ENCODE data around the gene DNAH3.
A peak's percentile ranks its signal among the peaks of the same experiment; 100 is the strongest.
"Not testable (repeated sequence)": the region's sequence is repeated elsewhere in the genome, so short reads cannot be mapped to it uniquely, and the experiment has no call there.

Gene DNAH3

DNA sequence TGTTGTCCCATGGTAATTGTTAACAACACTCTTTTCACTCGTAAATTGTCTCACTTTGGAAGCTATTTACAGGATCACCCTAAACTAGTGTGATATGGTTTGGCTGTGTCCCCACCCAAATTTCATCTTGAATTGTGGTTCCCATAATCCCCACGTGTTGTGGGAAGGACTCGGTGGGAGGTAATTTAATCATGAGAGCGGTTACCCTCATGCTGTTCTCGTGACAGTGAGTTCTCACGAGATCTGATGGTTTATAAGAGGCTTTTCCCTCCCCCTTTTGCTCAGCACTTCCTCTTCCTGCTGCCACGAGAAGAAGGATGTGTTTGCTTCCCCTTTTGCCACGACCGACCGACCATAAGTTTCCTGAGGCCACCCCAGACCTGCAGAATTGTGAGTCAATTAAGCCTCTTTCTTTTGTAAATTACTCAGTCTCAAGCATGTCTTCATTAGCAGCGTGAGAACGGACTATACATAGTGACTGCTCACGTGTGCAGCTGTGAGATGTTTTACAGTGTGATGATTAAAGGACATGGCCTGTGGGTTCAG lies 34.4 kb downstream of the DNAH3 start:
- DNase-seq: no peak

DNA sequence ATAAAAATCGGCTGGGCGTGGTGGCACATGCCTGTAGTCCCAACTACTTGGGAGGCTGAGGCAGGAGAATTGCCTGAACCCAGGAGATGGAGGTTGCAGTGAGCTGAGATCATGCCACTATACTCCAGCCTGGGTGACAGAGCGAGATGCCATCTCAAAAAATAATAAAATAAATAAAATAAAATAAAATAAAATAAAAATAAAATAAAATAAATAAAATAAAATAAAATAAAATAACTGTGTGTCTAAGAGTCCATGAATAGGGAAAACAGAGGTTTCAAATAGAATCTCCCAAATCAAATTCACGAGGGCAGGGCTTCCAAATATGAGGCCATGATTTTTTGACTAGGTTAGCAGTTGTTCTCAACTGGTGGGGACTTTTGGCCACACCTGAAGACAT lies 35.1 kb downstream of the DNAH3 start:
- not testable (repeated sequence) for DNase-seq

DNA sequence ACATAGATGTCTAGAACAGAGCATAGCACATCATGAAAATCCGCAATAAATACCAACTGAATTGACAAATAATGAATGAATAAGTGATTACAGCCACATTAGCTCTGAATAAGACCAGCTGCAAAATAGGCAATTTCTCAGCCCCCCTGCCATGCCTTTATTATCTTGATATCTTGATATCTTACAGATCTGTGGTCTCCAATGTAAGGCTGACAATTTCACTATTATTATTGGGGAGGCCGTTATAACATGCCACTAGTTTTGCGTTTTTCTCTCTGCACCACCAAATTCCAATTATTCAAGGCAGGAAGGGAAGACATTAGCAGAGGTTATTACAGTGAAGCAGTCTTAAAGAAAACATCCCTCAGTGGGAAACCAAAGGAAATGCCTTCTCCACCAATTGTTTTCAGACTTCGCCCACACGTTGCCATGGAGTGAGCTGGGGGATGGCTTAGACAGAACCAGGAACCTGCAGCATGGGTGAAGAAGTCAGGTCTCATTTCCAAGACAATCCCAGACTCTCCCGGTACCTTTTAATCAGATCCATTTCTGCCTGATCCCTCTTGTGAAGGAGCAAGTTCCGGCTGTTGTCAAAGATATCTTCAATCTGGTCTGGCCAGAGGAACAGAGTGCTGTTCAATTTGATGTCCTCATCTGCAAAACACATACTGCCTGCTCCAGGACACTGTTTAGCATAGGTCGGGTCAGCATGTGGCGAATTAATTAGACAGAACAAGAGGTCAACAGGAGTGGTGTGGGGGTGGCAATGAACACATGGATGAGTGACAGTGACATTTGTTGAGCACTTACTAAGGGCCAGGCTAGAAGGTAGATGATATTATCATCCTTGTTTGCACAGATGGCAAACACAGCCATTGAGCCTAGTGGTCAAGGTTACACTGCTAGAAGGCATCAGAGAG lies 46.4 kb downstream of the DNAH3 start:
- DNase-seq: no peak

DNA sequence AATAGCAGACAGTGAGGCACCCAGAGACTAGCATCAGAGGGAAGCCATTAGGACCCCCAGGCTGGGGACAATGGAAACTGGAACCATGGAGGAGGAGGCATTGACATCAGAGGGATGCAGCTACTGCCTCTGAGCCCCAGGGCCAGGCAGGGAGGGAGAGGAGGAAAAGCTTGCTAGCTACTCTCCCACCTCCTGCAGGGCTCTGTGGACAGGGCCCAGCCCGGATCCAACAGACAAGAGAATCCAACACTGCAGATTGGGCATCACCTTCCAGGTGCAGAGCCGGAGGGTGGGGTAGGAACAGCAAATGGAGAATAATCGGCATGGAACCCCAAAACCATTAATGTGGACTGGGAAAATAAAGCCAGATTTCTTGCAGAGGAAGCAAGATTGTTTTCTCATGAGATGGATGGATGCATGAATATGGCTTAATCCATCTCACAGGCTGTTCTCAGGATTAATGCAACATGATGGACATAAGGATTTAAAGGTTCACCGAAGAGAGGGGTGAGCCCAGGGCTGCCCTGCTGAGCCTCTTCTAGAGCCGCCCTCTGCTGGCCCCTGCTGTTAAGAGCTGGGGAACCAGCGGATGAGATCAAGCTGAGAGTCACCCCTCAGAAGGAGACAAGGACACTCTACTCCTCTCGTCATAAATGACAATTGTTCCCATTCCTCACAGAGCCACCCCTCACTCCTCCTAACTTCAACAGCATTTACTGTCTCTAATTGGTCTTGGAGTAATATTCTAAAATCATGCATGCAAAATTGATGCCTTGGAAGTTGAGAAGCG lies 48.8 kb downstream of the DNAH3 start:
- peak in 1 of 2 experiments; percentile 9 for DNase-seq

DNA sequence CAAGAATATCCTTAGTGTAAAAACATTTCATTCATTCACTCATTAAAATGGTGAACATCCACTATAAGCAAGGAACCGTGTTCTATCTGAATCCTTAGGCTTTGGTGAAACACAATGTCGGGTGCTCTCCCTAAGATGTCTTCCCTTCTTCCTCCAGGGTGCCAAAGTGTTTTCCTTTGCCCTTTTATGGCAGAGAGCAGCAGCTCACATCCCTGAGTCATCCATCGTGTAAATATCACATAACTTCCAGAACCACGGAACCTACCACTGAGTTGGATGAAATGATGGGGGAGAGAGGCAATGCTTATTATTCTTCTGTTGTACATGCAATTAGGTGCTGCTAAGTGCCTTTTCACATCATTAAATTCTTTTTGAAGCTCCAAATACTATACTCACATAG lies 50.2 kb downstream of the DNAH3 start:
- DNase-seq: peak in 1 of 2 experiments; percentile 15

DNA sequence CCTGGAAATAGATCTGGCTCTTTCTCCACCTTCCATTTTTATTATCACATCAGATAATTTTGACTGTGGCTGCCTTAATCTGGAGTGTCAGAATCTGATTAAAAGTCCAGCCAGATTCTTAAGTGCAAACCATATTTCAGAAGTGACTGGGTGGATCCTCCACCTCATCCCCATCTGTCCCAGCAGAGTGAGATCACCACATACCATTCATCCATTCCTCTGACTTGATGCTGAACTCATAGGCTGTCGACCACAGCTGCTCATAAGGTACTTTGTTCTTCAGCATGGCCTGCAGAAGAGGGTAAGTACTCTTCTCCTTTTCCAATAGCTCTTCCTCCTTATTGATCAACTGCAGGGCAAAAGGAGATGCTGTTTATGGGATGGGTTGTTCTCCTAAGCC lies 53.5 kb downstream of the DNAH3 start:
- DNase-seq: no peak

DNA sequence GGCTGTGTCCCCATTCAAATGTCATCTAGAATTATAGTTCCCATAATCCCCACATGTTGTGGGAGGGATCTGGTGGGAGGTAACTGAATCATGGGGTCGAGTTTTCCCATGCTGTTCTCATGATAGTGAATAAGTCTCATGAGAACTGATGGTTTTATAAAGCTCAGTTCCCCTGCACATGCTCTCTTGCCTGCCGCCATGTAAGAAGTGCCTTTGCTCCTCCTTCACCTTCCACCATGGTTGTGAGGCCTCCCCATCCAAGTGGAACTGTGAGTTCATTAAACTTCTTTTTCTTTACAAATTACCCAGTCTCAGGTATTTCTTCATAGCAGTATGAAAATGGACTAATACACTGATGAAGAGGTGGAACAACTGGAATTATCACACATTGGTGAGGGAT lies 55.9 kb downstream of the DNAH3 start:
- DNase-seq: not testable (repeated sequence)

DNA sequence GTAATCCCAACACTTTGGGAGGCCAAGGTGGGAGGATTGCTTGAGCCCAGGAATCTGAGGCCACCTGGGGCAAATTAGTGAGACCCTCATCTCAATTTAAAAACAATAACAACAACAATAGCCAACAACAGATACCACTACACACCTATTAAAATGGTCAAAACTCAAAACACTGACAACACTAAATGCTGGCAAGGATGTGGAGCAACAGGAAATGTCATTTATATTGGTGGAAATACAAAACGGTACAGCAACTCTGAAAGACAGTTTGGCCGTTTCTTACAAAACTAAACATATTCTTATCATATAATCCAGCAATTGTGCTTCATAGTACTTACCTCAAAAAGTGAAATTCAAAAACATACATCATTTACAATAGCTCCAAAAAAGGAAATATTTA lies 57.7 kb downstream of the DNAH3 start:
- DNase-seq: no peak

DNA sequence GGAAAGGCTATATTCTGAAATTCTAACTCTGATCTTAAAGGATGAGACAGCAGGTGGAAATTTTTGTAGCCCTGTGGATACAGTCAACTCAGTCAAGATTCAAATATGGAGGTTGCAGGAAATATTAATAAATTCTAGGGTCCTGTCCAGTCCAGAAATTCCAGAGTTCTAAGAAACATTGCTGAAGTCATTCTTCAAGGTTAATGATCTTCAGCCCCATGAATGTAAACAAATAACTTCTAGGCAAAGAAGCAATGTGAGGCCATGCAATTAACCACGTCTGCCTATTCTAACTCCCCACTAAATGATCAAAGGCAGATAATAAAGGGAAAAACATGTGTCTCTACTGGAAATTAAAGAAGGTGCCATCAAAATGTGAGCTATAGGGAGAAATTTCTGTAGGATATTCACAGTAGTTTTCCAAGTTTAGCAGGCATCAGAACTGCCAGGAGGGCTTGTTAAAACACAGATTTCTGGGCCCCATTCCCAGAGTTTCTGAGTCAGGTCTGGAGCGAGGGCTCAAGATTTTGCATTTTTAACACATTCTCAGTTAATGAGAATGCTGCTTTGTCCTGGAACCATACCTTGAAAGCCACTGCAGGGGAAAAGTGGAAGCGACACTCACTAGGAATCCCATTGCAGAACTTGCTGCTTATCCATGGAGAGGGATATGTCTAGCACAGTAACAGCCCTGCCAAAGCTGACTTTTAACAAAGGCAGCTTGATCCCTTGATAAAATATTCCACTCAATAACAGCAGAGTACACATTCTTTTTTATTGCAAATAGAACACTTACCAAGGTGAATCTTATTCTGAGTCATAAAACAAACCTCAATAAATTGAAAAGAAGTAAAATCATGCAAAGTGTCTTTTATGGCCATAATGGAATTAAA lies 61.8 kb downstream of the DNAH3 start:
- no peak for DNase-seq

DNA sequence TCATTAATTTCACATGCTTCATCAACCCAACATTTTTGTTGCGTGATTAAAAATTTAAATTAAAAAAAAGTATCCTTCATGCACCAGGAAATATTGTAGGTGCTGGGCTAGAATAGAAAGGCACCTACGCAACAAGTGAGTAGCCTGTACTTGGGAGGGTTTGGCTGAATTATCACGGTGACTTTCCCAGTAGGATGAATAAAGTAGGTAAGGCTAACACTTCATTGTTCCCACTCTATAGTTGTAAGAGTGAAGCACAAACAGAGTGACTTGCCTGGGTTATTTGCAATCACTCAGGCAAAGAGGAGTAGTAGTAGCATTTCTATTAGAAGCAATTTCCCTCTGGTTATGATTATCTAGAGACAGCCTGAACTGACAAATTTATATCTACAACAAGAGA lies 62.5 kb downstream of the DNAH3 start:
- no peak for DNase-seq

DNA sequence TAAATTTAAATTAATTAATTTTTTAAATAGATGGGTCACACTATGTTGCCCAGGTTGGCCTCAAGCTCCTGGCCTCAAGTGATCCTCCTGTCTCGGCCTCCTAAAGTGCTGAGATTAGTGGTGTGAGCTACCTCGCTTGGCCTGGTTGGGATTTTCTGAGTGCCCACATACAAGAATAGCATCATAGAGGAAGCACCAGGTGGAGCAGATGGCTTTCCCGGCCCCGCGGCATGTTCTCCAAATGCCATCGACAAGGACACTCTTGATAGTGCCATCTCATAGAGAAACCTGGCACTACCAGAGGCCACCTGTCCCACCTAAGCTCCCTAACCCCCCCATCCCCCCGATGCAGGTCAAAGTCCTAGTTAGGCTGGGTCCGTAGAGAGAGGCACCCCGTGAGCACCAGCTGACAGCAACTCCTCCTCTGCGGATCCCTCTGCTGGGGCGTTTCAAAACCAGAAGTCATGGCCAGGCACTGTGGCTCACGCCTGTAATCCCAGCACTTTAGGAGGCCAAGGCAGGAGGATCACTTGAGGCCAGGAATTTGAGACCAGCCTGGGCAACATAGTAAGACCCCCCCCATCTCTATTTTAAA lies 65.9 kb downstream of the DNAH3 start:
- no peak for DNase-seq

DNA sequence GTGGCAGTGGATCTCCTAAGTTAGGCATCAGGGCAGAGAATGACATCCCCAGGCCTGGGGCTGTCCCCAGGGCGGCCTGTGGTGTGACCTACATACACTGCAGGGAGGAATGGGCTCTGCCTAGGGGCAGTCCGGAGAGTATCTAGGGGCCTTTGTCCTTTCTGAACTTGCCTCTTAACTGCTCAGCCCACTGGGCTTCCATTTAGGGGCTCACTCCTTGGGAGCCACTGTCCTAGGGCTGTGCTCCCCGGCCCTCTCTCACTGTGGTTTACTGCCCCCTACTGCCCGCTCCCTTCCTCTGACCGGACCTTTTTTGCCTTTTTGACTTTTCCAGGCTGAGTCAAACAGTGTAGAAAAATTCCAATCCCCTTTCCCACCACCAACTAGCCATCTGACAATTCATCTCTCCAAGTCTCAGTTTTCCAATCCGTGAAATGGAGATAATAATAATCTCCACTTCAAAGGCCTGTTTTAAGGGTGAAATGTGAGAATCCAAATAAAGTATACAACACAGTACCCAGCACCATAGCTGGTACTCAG lies 66.8 kb downstream of the DNAH3 start:
- DNase-seq: peak; percentile 27 to 31

DNA sequence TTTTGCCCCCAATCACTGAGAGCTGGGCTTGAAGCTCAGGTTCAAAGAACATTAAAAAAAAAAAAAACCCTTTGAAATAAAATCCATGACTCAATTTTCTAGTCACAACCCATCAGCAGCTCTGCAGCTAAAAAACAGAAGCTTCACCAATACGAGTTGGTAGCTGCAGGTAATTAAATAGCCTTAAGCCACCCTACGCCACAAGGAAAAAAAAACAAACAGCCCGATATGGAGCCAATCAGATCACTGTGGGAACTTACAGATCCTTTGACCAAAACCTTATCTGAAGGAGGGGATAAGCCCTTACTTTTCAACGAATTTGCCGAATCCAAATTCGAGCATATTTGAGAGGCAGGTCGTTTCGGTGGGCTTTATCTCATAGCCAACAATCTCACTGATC lies 69.3 kb downstream of the DNAH3 start:
- no peak for DNase-seq

DNA sequence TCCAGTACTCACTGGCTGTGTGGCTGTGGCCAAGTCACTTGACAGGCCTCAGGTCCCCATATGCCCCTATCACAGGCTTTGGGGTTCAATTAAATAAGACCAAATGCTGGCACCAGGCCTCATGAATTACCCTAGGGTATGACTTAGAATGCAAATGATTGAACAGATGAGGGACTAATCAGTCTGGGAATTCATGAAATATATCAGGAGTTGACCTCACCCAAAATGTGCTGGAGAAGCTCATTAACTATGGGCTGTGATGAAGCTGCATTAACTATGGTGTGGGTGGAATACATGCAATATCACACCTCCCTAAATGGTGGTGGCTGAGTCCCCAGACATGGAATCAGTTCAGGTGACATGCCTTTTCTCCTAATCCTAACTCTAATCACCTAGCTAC lies 72.1 kb downstream of the DNAH3 start:
- DNase-seq: no peak

DNA sequence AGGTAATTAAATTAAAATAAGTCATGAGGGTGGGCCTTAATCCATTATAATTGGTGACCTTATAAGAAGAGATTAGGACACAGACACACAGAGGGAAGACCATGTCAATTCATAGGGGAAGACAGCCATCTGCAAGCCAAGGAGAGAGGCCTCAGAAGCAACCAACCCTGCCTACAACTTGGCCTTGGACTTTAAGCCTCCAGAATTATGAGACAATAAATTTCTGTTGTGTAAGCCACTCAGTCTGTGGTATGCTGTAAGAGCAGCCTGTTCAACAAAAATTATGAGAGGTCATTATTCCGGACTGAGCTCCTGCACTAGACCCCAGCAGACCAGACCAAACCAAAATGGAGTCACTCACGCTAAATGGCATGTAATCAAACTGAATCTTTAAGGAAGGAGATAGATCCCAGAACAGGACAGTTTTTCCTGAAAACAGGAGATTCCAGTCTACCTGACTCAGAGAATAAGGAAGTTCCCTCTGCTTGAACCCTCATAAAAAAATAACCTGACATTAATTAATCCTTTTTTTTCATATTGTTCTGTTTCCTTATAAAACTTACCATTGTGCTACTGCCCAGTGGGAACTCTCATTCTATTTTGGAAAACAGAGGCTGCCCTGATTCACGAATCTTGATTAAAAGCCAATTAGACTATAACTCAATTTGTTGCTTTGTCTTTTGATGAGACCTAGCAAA lies 74.3 kb downstream of the DNAH3 start:
- no peak for DNase-seq

DNA sequence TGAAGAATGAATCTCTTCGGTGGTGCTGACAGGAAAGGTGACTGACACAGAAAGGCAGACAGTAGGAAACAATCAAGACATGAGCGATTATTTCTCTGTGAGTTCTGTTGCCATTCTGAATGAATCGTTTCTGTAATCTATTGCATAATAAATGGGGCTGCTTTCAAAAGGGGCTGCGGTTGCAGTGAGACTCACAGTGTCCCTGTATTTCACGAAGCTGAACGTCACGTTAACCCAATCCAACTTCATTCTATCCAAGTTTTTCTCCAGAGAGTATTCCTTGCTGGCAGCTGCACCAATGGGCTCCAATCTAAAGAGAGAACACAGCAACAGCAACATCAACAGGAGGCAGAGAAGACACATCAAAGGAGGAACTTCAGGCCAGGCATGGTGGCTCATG lies 75.4 kb downstream of the DNAH3 start:
- DNase-seq: no peak

DNA sequence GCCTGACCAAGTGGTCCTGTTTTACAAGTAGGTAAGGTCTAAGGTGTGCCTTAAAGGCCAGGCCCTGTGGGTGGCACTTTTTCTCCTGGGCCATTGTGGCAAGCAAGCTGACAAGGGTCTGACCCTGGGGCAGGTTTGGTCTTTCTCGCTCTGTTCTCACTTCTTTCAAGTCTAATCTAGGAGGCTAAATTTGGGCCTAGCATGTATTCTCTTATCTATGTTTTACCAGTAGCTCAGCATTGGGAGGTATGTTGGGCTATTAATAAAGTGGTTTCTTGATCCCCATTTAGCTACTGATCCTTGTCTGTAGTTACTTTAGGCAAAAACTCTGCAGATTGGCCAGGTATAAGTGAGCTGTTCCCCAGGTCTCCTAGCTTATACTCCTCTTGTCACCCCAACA lies 77.7 kb downstream of the DNAH3 start:
- DNase-seq: no peak

DNA sequence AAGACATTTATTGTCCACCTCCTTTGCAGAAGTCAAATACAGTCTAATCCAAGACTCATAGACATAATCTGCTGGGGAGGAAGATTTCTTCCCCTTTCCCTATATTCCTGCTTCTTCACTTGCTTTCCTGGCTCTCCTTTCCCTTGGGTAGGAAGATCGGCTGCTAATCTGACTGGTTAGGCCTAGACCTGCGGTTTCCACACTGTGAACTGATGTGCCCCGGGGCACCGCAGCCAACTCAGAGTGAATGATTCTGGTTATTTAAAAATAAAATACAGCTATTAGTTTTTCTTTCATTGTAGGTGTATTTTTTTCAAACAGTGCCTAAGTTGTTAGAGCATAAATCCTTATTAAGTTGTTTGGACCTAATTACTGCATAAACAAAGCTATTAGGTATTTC lies 78.9 kb downstream of the DNAH3 start:
- DNase-seq: no peak

DNA sequence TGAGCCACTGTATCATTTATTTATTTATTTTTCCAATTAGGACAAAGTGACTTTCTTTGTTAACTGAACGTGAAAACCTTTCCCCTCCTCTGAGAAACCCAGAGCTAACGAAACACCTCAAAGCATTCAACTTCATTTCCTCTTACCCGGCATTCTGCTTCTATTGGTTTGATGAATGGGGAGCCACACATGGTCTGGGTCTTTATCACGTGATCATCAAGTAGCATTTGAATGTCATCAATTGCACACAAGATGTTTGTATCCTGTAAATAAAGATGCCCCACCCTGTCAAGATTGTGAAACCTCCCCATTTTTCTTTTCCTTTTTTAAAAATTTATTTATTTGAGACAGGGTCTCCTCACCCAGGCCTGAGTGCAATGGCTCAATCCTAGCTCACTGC lies 80.1 kb downstream of the DNAH3 start:
- no peak for DNase-seq

DNA sequence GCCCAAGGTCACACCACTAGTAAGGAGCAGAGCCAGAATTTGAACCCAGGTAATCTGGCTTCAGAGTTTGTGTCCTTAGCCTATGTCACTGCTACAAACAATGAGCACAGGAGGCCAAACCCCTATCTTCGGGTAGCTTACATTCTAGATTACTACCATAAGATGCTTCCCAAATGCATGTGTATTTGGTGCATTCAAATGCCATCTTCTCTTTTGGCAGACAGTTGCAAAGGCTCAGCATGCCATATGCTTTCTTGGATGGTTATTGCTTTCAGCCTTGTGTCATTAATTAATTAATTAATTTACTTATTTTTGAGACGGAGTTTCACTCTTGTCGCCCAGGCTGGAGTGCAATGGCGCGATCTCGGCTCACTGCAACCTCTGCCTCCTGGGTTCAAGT lies 80.7 kb downstream of the DNAH3 start:
- DNase-seq: no peak

DNA sequence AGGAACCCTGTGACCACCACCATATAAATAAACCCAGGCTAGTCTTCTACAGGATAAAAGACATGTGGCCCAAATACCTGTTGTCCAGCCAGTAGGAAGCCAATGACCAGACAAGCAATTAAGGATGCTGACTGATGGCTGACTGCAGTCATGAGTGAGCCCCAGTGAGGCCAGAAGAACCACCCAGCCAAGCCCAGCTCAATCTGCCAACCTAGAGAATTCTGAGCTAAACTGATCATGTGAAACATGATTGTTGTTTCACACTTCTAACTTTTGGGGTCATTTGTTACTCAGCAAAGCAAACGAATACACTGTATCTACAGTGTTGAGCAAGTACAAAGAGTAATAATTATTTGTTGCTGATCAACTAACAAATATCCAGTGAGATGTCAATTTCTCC lies 86.4 kb downstream of the DNAH3 start:
- DNase-seq: no peak

Data from NCI-H1930 (cell line).